Ishikawa (cell line): ENCODE results near the gene RTN4RL1.

Source experiments
- EGR1 ChIP-seq: IDR thresholded peaks from 2 replicates; pipeline ENCODE4 v1.6.1; 2012
- EP300 ChIP-seq: IDR thresholded peaks from 2 replicates; pipeline ENCODE4 v1.6.1; 2012; ENCODE audit warnings: borderline replicate concordance
- RAD21 ChIP-seq: IDR thresholded peaks from 2 replicates; pipeline ENCODE4 v1.6.1; 2012; ENCODE audit warnings: low read depth
- TAF1 ChIP-seq: IDR thresholded peaks from 2 replicates; pipeline ENCODE4 v1.6.1; 2012; ENCODE audit warnings: low read depth, mild to moderate bottlenecking

GRCh38 chr17:1888741-1889140 lies 136.4 kb downstream of the RTN4RL1 start:
- TF ChIP-seq EGR1 (no peak), TAF1 (no peak), EP300 (no peak), RAD21 (no peak)
